Activated T-cell treated with anti-CD3 and anti-CD28 coated beads, Interleukin-2, amount 50 U/mL, for 4 hours (primary cell): ENCODE results near the gene FAM156B. TPM values are rescaled to one million over a fixed set of nuclear protein-coding genes. Genes with fewer than 3 reads are reported as not detected.
"Not testable (repeated sequence)": the region's sequence is repeated elsewhere in the genome, so short reads cannot be mapped to it uniquely, and the experiment has no call there.

Experiments
- ATAC-seq, 2 donors: fragments of 200-7000 bp; cut with Tn5 transposase; one replicate each; pipeline ENCODE4 v1.10.0; 2021
- DNase-seq: peaks from one replicate; pipeline ENCODE4 v3.0.0-alpha.2; 2020
- H3K27me3 Mint-ChIP-seq: one replicate; pipeline ENCODE4 v1.8.0; 2021; ENCODE audit warnings: low read depth, mixed read lengths
- H3K36me3 Mint-ChIP-seq: one replicate; pipeline ENCODE4 v1.8.0; 2022; ENCODE audit warnings: mixed read lengths; ENCODE audit not compliant: insufficient read depth
- H3K4me1 Mint-ChIP-seq: one replicate; pipeline ENCODE4 v1.8.0; 2021; ENCODE audit warnings: low read depth, mixed read lengths
- H3K4me3 Mint-ChIP-seq: one replicate; pipeline ENCODE4 v1.8.0; 2021; ENCODE audit warnings: mild to moderate bottlenecking, moderate library complexity, mixed read lengths
- H3K9me3 Mint-ChIP-seq: one replicate; pipeline ENCODE4 v1.8.0; 2021; ENCODE audit warnings: mixed read lengths
- total RNA-seq, 3 donors: library from RNA; stranded (reverse); gene quantifications; one replicate each; pipeline ENCODE4 v1.2.1, GENCODE V29; 2021

The FAM156B gene
- total RNA-seq, result 10 to 100 TPM; 13.4 to 18.2 (median 14.2) TPM

GRCh38 chrX:52896855-52897709 is at the start of gene FAM156B:
FAM156B (plus strand) TSS chrX:52897330; CDS start chrX:52907226, 9,896 bp downstream.
- peak; percentile 86 for ATAC-seq
- DNase-seq, H3K4me1 Mint-ChIP-seq, H3K4me3 Mint-ChIP-seq, H3K36me3 Mint-ChIP-seq, H3K27me3 Mint-ChIP-seq, H3K9me3 Mint-ChIP-seq: not testable (repeated sequence)

DNA sequence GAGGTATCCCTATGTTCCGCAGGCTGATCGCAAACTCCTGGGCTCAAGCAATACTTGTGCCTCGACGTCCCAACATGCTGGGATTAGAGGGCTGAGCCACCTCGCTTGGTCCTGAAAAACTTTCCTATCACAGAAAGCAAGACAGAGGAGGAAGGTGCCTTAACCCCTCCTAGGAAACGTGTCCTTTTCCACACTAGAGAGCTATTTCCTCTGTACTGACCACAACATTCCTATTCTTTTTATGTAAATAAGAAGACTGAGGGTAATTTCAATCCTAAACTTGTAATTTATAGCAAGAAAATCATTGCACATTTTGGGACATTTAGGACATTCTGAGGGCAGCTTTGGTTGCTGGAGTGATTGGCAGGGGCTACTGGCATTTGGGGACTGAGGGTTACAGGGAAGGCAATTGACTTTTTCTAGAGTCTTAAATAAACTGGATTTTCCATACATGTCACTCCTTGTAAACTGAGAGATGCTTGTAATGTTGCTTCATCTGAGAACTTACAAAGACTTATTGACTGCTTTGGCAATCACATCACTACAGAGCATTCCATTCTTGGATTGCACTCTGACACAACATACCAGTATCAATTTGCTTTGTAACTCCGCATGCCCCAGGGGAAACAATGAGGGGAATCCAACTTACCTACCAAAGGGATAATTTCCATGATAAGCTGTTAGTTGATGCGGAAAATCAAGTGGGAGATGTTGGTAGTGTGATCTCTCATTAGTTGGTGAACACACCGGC is 44.8 kb upstream of the FAM156B start:
- H3K4me3 Mint-ChIP-seq, result no peak overlapping the region
- peaks cover 11% of the 10 kb centered on the region for H3K27me3 Mint-ChIP-seq
- H3K4me1 Mint-ChIP-seq, result no peaks in the 10 kb centered on the region
- DNase-seq (no peak), ATAC-seq (no peak)
- H3K36me3 Mint-ChIP-seq, result no peaks in the 10 kb centered on the region
- no peaks in the 10 kb centered on the region for H3K9me3 Mint-ChIP-seq

GRCh38 chrX:52856991-52857525 is 40.1 kb upstream of the FAM156B start:
- not testable (repeated sequence) for H3K36me3 Mint-ChIP-seq, H3K4me3 Mint-ChIP-seq, H3K4me1 Mint-ChIP-seq, H3K9me3 Mint-ChIP-seq, DNase-seq, ATAC-seq, H3K27me3 Mint-ChIP-seq

GRCh38 chrX:52865343-52865998 is 31.7 kb upstream of the FAM156B start:
- Mint-ChIP-seq H3K4me3 (no peak overlapping the region), H3K27me3 (peaks cover 2% of the 10 kb centered on the region), H3K36me3 (no peaks in the 10 kb centered on the region), H3K9me3 (no peaks in the 10 kb centered on the region), H3K4me1 (no peaks in the 10 kb centered on the region)
- DNase-seq (no peak), ATAC-seq (no peak)

DNA sequence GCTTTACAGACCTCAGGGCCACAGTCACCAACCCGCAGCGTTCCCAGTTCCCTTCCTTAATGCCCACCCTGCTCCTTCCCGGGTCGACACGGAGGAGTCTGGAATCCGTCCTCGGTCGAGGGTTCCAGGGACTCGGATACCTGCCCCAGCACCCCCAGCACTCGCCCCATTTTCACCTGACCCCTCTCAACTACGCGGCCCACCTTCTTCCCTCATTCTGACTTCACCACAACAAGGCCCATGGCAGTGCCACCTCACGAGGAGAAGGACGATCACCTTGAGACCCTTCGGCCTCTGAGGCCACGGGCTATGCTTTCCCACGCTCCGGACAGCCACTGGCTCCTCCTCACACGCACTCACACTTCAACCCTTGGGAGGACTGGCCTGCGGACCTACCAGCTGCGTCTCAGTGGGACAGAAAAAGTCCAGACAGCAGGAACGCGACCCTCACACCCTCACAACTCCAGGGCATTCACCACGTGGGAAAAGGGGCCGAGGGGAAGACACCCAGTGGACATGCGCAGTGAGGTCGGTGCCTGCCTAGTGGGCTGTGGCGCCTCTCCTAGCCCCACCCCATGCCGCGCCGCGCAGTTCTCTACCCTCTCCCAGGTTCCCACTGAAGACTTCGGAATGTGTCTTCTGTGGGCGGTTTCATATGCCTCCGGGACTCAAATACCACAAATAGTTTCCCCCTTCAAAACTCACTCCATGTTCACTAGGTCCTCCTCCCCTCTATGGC is 29.4 kb upstream of the FAM156B start, which contains the start of gene XAGE3:
XAGE3 (minus strand) TSS at position 474 of the 739 bp plus-strand sequence. CDS start 950 bp downstream, outside the sequence.
- no peaks in the 10 kb centered on the region for H3K36me3 Mint-ChIP-seq
- no peak within 1 kb of the TSS for H3K4me3 Mint-ChIP-seq
- H3K27me3 Mint-ChIP-seq, result peaks cover 2% of the 10 kb centered on the region
- H3K4me1 Mint-ChIP-seq, result no peaks in the 10 kb centered on the region
- ATAC-seq (no peak), DNase-seq (no peak)
- H3K9me3 Mint-ChIP-seq, result no peaks in the 10 kb centered on the region

DNA sequence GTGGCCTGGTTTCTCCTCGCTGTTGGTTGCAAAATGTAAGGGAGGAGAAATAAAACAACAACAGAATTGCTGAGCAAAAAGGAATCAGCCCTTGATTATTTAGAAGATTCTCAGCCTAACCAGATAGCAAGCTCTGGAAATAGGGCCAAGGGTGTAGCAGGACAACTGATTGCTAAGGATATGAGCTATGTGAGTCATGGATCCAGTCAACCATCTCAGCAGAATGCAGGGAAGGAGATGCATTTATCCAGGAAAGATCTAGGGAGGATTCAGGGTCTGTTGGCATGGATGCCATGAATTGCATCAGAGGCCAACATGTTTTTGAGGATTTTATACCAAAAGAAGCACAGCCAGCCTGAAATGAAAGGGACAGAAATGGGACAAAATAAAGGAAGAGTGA is 27.1 kb upstream of the FAM156B start:
- no peaks in the 10 kb centered on the region for H3K4me1 Mint-ChIP-seq
- DNase-seq (no peak), ATAC-seq (no peak)
- H3K27me3 Mint-ChIP-seq, result no peaks in the 10 kb centered on the region
- H3K36me3 Mint-ChIP-seq, result no peaks in the 10 kb centered on the region
- H3K4me3 Mint-ChIP-seq, result no peak overlapping the region
- no peaks in the 10 kb centered on the region for H3K9me3 Mint-ChIP-seq

- ATAC-seq, DNase-seq, H3K9me3 Mint-ChIP-seq, H3K4me3 Mint-ChIP-seq, H3K36me3 Mint-ChIP-seq, H3K4me1 Mint-ChIP-seq, H3K27me3 Mint-ChIP-seq: not testable (repeated sequence)
These were observed 23.3 kb upstream of the FAM156B start for GRCh38 chrX:52873825-52874224.

GRCh38 chrX:52874661-52875060 is 22.5 kb upstream of the FAM156B start:
- no peak for ATAC-seq
- no peaks in the 10 kb centered on the region for H3K36me3 Mint-ChIP-seq
- H3K4me3 Mint-ChIP-seq, result no peak overlapping the region
- H3K27me3 Mint-ChIP-seq, result peaks cover 6% of the 10 kb centered on the region
- no peak for DNase-seq
- H3K9me3 Mint-ChIP-seq, result no peaks in the 10 kb centered on the region
- no peaks in the 10 kb centered on the region for H3K4me1 Mint-ChIP-seq

- not testable (repeated sequence) for H3K9me3 Mint-ChIP-seq, H3K4me3 Mint-ChIP-seq, ATAC-seq, DNase-seq, H3K4me1 Mint-ChIP-seq, H3K36me3 Mint-ChIP-seq, H3K27me3 Mint-ChIP-seq
These were observed 21.7 kb upstream of the FAM156B start for GRCh38 chrX:52875436-52875835.

- H3K4me3 Mint-ChIP-seq, H3K9me3 Mint-ChIP-seq, H3K27me3 Mint-ChIP-seq, ATAC-seq, DNase-seq, H3K36me3 Mint-ChIP-seq, H3K4me1 Mint-ChIP-seq: not testable (repeated sequence)
These were observed 20.7 kb upstream of the FAM156B start for GRCh38 chrX:52876386-52876785.

DNA sequence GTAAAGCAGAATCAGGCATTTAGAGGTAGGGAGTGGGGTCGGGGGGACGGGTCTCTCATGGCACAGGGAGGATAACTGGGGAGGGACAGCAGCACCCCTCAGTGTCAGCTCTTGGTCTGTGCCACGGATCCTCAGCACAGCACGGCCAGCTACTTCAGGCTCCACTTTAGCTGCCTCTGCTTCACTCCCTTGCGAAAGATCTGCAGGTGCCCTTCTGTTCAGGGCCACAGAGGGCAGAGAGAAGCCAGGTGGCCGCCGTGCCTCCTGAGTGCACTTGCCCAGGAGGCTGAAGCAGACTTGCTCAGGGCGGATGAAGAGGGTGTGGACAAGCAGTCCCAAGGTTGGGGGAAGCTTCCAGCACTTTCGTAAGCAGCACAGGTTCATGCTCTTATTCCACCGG is 9.7 kb upstream of the FAM156B start:
- not testable (repeated sequence) for H3K4me1 Mint-ChIP-seq, ATAC-seq

GRCh38 chrX:52888090-52888489 is 9.0 kb upstream of the FAM156B start:
- ATAC-seq, H3K27me3 Mint-ChIP-seq, DNase-seq, H3K4me1 Mint-ChIP-seq, H3K4me3 Mint-ChIP-seq, H3K9me3 Mint-ChIP-seq, H3K36me3 Mint-ChIP-seq: not testable (repeated sequence)

More for the DNA sequence above, 9.7 kb upstream of the FAM156B start:
- not testable (repeated sequence) for H3K4me3 Mint-ChIP-seq, H3K36me3 Mint-ChIP-seq, H3K27me3 Mint-ChIP-seq, DNase-seq, H3K9me3 Mint-ChIP-seq

DNA sequence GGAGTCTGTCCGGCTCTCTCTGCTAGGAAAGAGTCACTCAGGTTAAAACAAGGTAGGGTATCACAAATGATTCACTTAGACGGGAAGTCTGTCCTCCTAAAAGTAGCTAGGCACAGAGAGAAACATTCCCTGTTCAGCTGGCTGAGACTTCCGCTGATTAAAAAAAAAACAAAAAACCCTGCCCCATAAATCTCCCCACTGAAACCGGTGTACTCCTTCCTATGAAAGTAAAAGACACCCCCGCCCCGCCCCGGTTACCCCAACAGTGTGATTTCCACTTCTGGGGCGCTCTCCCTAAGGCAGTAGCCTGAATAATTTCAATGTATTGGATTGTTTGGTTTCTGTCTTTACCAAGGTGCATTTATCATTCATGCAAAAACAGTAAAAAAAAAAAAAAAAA is 692 bp upstream of the FAM156B start:
- peak; percentile 2 to 5 for ATAC-seq
- H3K36me3 Mint-ChIP-seq, H3K9me3 Mint-ChIP-seq, H3K27me3 Mint-ChIP-seq, H3K4me3 Mint-ChIP-seq, H3K4me1 Mint-ChIP-seq, DNase-seq: not testable (repeated sequence)

DNA sequence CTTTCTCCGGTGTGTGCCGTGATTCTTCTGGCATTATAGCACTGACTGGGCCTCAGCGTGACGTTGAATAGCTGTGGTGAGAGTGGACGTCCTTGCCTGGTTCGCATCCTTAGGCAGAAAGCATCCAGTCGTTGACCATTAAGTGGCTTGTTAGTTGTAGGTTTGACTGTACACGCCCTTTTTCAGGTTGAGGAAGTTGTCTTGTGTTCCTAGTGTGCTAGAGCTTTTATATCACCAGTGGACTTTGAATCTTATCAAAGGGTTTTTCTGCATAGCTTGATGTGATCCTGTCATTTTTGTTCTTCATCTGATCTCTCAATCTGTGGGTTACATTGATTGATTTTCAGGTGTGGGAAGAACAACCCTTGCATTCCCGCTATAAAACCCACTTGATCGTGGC is 8.4 kb downstream of the FAM156B start:
- H3K9me3 Mint-ChIP-seq, H3K27me3 Mint-ChIP-seq, H3K4me1 Mint-ChIP-seq, DNase-seq, H3K4me3 Mint-ChIP-seq, H3K36me3 Mint-ChIP-seq, ATAC-seq: not testable (repeated sequence)
